ENCODE measurements around the gene FARS2. TPM values are rescaled to one million over a fixed set of nuclear protein-coding genes. Genes with fewer than 3 reads are reported as not detected.
A peak's percentile ranks its signal among the peaks of the same experiment; 100 is the strongest.

FARS2 gene
- total and polyA plus RNA-seq, 5 donors from 2014 or later, result 26.9 to 39.7 (median 34.9) TPM

DNA sequence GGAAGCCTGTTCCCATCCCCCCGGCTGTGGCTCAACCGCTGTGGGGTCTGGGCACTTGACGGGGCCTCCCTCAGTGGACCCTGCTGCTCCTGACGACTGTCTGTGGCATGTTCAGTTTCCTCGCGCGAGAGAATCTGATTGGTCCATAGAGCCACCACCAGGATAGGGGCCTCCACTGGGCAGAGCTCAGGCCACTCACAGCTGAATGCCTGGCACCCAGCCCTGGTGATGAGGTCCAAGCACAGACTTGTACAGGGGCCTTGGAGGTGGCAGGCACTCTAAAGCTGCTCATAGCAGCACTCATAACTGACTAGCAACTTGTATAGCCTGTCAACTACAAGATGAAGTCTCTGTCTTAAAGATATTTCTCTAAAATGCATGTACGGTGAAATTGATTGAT is 377.4 kb downstream of the FARS2 start:
- Mint-ChIP-seq H3K4me3 (no peak overlapping the region), H3K27me3 (no peaks in the 10 kb centered on the region), H3K4me1 (peaks cover 0 to 4% (median under 1%) of the 10 kb centered on the region in 4 donors), H3K36me3 (peaks cover 28% of the 10 kb centered on the region), H3K27ac (no peak overlapping the region), H3K9me3 (peaks cover 0 to 13% (median 5%) of the 10 kb centered on the region in 7 donors)
- no peak overlapping the region for H3K4me3 ChIP-seq (ENCODE audit: low read depth, low read length)
- H3K36me3 ChIP-seq (ENCODE audit: control insufficient read depth, insufficient read depth, low read length), result no peaks in the 10 kb centered on the region
- no peak overlapping the region for H3K27ac ChIP-seq (ENCODE audit: insufficient read depth, low read length, poor library complexity, severe bottlenecking)
- no peak for DNase-seq
- H3K4me1 ChIP-seq (ENCODE audit: control insufficient read depth, insufficient read depth, low read length, poor library complexity, severe bottlenecking), result no peaks in the 10 kb centered on the region
- no peaks in the 10 kb centered on the region for H3K27me3 ChIP-seq (ENCODE audit: control insufficient read depth, insufficient read depth, low read length)
- no peak for ATAC-seq (ENCODE audit: low read depth in 2 of 2)
- peaks cover 5 to 11% of the 10 kb centered on the region in 2 experiments for H3K9me3 ChIP-seq (ENCODE audit: control insufficient read depth in 2 of 2, low read length in 2 of 2)

DNA sequence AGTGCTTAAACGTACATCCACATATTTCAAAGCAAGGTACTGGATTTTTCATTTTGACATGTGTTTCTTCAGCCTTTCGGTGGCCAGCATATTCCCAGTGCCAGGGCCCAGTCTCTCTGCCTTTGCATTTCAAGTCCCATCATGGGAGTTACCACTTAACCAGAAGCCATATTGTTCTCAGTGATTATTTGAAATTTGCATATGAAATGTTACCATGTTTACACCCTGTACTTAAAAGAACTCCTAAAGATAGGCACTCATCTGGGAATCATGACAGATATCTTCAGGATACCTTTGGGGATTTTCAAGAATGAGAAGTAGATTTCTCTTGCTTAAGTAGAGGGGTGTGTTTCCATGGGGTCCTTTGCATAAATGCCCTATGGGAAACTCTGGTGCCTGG is 377.9 kb downstream of the FARS2 start:
- Mint-ChIP-seq H3K27me3 (no peaks in the 10 kb centered on the region), H3K36me3 (peaks cover 28% of the 10 kb centered on the region), H3K9me3 (peaks cover 0 to 13% (median 5%) of the 10 kb centered on the region in 7 donors), H3K4me1 (peaks cover 0 to 4% (median 1%) of the 10 kb centered on the region in 4 donors), H3K27ac (no peak overlapping the region), H3K4me3 (no peak overlapping the region)
- DNase-seq (no peak), ATAC-seq (ENCODE audit: low read depth in 2 of 2) (no peak)
- Histone ChIP-seq H3K4me3 (ENCODE audit: low read depth, low read length) (no peak overlapping the region), H3K36me3 (ENCODE audit: control insufficient read depth, insufficient read depth, low read length) (no peaks in the 10 kb centered on the region), H3K4me1 (ENCODE audit: control insufficient read depth, insufficient read depth, low read length, poor library complexity, severe bottlenecking) (no peaks in the 10 kb centered on the region), H3K27me3 (ENCODE audit: control insufficient read depth, insufficient read depth, low read length) (no peaks in the 10 kb centered on the region), H3K9me3 (ENCODE audit: control insufficient read depth in 2 of 2, low read length in 2 of 2) (peaks cover 5 to 11% of the 10 kb centered on the region in 2 experiments), H3K27ac (ENCODE audit: insufficient read depth, low read length, poor library complexity, severe bottlenecking) (no peak overlapping the region)

DNA sequence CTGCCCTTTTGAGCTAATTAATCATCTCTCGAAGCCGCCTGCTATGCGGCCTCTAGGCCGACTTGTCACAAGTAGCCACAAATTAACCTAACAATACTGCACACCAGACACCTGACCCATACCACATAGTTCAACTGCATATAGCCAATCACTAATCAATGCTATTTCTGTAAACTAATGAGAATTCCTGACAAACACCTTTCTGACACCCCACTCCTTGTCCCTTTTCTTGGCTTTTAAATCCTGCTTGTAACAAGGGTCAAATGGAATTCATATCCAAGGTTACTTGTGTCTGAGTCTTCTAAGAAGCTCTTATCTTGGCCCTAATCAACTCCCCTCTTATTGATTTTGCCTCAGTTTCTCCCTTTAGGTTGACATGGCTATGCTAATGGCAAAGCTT is 379.3 kb downstream of the FARS2 start:
- H3K36me3 ChIP-seq (ENCODE audit: control insufficient read depth, insufficient read depth, low read length), result no peaks in the 10 kb centered on the region
- Mint-ChIP-seq H3K9me3 (peaks cover 0 to 13% (median 5%) of the 10 kb centered on the region in 7 donors), H3K4me1 (peaks cover 0 to 4% (median 1%) of the 10 kb centered on the region in 4 donors), H3K27me3 (no peaks in the 10 kb centered on the region), H3K27ac (no peak overlapping the region), H3K36me3 (peaks cover 23% of the 10 kb centered on the region), H3K4me3 (no peak overlapping the region)
- H3K27me3 ChIP-seq (ENCODE audit: control insufficient read depth, insufficient read depth, low read length), result no peaks in the 10 kb centered on the region
- no peak overlapping the region for H3K27ac ChIP-seq (ENCODE audit: insufficient read depth, low read length, poor library complexity, severe bottlenecking)
- no peak overlapping the region for H3K4me3 ChIP-seq (ENCODE audit: low read depth, low read length)
- DNase-seq, result no peak
- peaks cover 5 to 11% of the 10 kb centered on the region in 2 experiments for H3K9me3 ChIP-seq (ENCODE audit: control insufficient read depth in 2 of 2, low read length in 2 of 2)
- ATAC-seq (ENCODE audit: low read depth in 2 of 2), result no peak
- no peaks in the 10 kb centered on the region for H3K4me1 ChIP-seq (ENCODE audit: control insufficient read depth, insufficient read depth, low read length, poor library complexity, severe bottlenecking)

DNA sequence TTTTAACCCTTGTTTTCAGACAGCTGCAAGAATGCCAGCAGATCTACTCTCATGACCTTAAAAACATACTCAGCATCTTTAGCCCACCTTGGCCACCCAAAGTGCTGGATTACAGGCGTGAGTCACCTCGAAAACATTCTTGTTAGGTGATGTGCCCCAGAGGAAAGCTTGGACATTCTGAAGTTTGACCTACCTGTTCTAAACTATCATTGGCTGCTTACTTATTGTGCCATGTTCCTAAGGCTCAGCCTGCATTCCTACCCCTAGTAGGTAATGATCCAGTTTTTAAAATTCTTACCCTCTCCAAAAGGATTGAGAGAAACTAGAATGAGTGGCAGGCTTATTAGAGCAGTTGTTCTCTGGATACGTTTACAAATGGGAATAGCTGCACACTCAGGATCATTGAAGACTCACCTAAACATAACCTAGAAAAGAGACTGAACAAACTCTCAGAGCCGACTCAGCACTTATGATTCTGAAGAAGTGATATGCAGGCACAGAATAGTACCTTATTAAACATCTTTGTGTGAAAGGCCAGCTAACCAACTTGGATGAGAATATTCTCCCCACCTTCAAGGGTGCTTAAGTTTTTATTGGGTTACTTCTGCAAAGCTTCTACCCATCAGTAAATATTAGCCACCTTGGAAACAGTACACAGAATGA is 383.3 kb downstream of the FARS2 start:
- Histone ChIP-seq H3K4me3 (ENCODE audit: low read depth, low read length) (no peak overlapping the region), H3K4me1 (ENCODE audit: control insufficient read depth, insufficient read depth, low read length, poor library complexity, severe bottlenecking) (no peaks in the 10 kb centered on the region), H3K36me3 (ENCODE audit: control insufficient read depth, insufficient read depth, low read length) (no peaks in the 10 kb centered on the region), H3K27me3 (ENCODE audit: control insufficient read depth, insufficient read depth, low read length) (no peaks in the 10 kb centered on the region), H3K27ac (ENCODE audit: insufficient read depth, low read length, poor library complexity, severe bottlenecking) (no peak overlapping the region), H3K9me3 (ENCODE audit: control insufficient read depth in 2 of 2, low read length in 2 of 2) (peaks cover 5 to 11% of the 10 kb centered on the region in 2 experiments)
- ATAC-seq (ENCODE audit: low read depth in 2 of 2) (no peak), DNase-seq (no peak)
- Mint-ChIP-seq H3K36me3 (peaks cover 25% of the 10 kb centered on the region), H3K27ac (peak overlapping the region in 1 of 3 donors; percentile 23), H3K4me1 (peaks cover 0 to 3% (median 1%) of the 10 kb centered on the region in 4 donors), H3K4me3 (no peak overlapping the region), H3K9me3 (peaks cover 0 to 13% (median 0%) of the 10 kb centered on the region in 7 donors), H3K27me3 (no peaks in the 10 kb centered on the region)

DNA sequence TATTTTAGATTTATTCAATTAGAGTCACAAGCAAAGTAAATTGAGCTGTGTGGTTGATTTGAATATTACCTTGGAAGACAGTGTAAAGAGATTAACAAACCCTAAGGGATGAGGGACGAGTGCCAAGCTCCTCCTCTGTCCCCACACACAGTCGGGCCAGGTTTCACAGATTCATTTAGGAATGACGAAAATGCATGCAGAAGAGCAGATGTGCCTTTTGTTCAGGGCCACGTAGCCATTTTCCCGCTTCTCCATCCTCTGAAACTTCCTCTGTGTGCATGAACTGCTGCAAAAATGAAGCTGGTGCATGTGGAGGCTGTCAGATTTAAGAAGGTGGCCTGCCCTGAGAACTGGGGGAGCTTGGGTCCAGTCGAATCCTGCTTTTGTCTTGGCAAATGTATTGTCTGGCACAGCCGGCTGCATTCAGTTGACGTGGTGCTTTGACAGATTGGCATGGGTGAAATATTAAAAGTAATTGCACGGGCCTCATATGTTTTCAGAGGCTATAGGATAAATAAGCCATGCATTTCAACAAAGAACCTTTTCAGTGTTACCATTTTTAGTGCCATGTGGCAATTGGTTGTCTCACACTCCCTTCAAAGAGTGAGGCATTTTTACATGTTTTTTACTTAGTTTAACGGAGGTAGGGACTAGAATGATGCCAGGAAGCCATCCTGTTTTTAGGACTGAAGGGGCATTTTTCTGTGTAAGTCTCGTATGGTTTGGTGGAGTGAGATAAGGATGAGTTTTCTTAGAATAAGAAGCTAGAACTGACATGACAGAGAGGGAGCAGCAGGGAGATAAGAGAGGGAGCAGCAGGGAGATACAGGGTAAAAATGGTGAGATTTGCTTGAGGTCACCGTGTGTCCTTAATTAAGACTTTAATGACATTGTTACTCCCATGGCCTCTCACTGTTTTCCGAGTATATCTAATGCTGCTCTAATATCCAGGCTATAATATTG is 384.3 kb downstream of the FARS2 start:
- Mint-ChIP-seq H3K36me3 (peaks cover 20% of the 10 kb centered on the region), H3K9me3 (peaks cover 0 to 4% (median 0%) of the 10 kb centered on the region in 7 donors), H3K4me3 (no peak overlapping the region), H3K4me1 (peaks cover 0 to 3% (median 1%) of the 10 kb centered on the region in 4 donors), H3K27ac (peak overlapping the region in 1 of 3 donors; percentile 83), H3K27me3 (no peaks in the 10 kb centered on the region)
- H3K27ac ChIP-seq (ENCODE audit: insufficient read depth, low read length, poor library complexity, severe bottlenecking), result no peak overlapping the region
- ATAC-seq (ENCODE audit: low read depth in 2 of 2), result no peak
- no peaks in the 10 kb centered on the region for H3K36me3 ChIP-seq (ENCODE audit: control insufficient read depth, insufficient read depth, low read length)
- H3K9me3 ChIP-seq (ENCODE audit: control insufficient read depth in 2 of 2, low read length in 2 of 2), result peaks cover 0 to 4% of the 10 kb centered on the region in 2 experiments
- no peak for DNase-seq
- H3K27me3 ChIP-seq (ENCODE audit: control insufficient read depth, insufficient read depth, low read length), result no peaks in the 10 kb centered on the region
- H3K4me3 ChIP-seq (ENCODE audit: low read depth, low read length), result no peak overlapping the region
- no peaks in the 10 kb centered on the region for H3K4me1 ChIP-seq (ENCODE audit: control insufficient read depth, insufficient read depth, low read length, poor library complexity, severe bottlenecking)

DNA sequence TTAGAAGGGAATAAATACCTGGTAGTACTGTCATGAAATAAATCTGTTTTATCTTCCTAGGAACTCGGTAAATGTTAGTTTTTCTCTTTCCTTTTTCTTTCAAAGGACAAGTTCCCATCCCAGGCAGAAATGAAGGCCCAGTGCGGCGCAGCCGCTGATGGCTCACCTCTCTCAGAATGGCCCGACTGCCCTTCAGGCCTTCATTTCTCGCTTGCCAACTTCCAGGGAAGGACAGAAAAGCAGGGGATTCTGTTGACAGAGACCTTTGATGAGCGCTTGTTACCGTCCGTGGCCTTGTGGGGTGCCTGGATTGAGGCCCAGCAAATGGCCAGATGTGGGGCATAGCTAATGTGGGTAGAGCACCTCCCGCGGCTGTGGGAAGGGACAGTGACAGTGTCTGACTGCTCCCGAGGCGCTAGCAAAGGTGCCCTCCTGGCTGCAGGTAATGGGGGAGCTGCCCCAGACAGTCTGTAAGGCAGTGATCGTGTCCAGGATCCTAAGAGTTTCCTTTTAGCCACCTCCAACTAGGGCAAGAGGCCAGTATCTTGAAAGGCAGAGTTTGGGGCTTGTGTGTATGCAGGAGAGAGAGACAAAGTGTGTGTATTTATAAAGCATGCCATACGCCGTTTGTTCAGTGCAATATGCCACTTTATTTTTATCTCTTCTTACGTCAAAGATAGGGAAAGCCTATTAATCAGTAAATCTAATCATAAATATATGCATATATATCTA is 391.3 kb downstream of the FARS2 start:
- no peak overlapping the region for H3K27ac Mint-ChIP-seq
- H3K27ac ChIP-seq (ENCODE audit: insufficient read depth, low read length, poor library complexity, severe bottlenecking), result no peak overlapping the region
- no peaks in the 10 kb centered on the region for H3K27me3 ChIP-seq (ENCODE audit: control insufficient read depth, insufficient read depth, low read length)
- no peak overlapping the region for H3K4me3 ChIP-seq (ENCODE audit: low read depth, low read length)
- ATAC-seq (ENCODE audit: low read depth in 2 of 2) (no peak), DNase-seq (no peak)
- no peaks in the 10 kb centered on the region for H3K4me1 ChIP-seq (ENCODE audit: control insufficient read depth, insufficient read depth, low read length, poor library complexity, severe bottlenecking)
- H3K4me1 Mint-ChIP-seq, result peaks cover 0 to 6% (median 4%) of the 10 kb centered on the region in 4 donors
- H3K9me3 Mint-ChIP-seq, result peaks cover 0 to 2% (median 0%) of the 10 kb centered on the region in 7 donors
- no peak overlapping the region for H3K4me3 Mint-ChIP-seq
- H3K36me3 Mint-ChIP-seq, result peaks cover 53% of the 10 kb centered on the region
- no peaks in the 10 kb centered on the region for H3K9me3 ChIP-seq (ENCODE audit: control insufficient read depth in 2 of 2, low read length in 2 of 2)
- H3K27me3 Mint-ChIP-seq, result no peaks in the 10 kb centered on the region
- no peaks in the 10 kb centered on the region for H3K36me3 ChIP-seq (ENCODE audit: control insufficient read depth, insufficient read depth, low read length)

DNA sequence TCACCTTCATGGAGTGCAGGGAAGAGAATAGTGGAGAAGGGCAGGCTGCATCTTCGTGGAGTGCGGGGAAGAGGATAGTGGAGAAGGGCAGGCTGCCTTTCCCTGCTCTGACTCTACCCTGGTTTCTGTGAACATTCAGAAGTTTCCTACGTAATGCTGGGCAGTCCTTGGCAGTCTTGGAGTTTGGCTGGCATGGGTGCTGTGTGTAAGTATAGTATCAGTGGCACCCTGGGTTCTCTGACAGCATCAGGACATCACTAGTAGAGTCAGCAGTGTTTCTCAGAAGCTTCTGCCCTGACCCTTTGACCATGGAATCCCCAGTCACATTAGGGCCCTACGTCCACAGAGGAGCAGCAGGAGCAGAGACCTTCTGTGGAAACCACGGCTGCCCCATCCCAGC is 392.5 kb downstream of the FARS2 start:
- Histone ChIP-seq H3K9me3 (ENCODE audit: control insufficient read depth in 2 of 2, low read length in 2 of 2) (no peaks in the 10 kb centered on the region), H3K36me3 (ENCODE audit: control insufficient read depth, insufficient read depth, low read length) (no peaks in the 10 kb centered on the region), H3K4me3 (ENCODE audit: low read depth, low read length) (no peak overlapping the region), H3K4me1 (ENCODE audit: control insufficient read depth, insufficient read depth, low read length, poor library complexity, severe bottlenecking) (no peaks in the 10 kb centered on the region), H3K27ac (ENCODE audit: insufficient read depth, low read length, poor library complexity, severe bottlenecking) (no peak overlapping the region), H3K27me3 (ENCODE audit: control insufficient read depth, insufficient read depth, low read length) (no peaks in the 10 kb centered on the region)
- peaks cover 55% of the 10 kb centered on the region for H3K36me3 Mint-ChIP-seq
- no peak for DNase-seq
- no peaks in the 10 kb centered on the region for H3K27me3 Mint-ChIP-seq
- no peak for ATAC-seq (ENCODE audit: low read depth in 2 of 2)
- peaks cover 0 to 2% (median 0%) of the 10 kb centered on the region in 7 donors for H3K9me3 Mint-ChIP-seq
- no peak overlapping the region for H3K4me3 Mint-ChIP-seq
- peak overlapping the region in 1 of 3 donors; percentile 54 for H3K27ac Mint-ChIP-seq
- H3K4me1 Mint-ChIP-seq, result peaks cover 0 to 6% (median 5%) of the 10 kb centered on the region in 4 donors
